Fibroblast of skin of left quadriceps (primary cell): ENCODE measurements around the gene MUC6.

Experiments
- DNase-seq, 2 experiments: peaks; one replicate each; pipeline ENCODE4 v3.0.0-alpha.2; 2013; ENCODE audit warnings: low read depth in 2 of 2

The MUC6 gene

DNA sequence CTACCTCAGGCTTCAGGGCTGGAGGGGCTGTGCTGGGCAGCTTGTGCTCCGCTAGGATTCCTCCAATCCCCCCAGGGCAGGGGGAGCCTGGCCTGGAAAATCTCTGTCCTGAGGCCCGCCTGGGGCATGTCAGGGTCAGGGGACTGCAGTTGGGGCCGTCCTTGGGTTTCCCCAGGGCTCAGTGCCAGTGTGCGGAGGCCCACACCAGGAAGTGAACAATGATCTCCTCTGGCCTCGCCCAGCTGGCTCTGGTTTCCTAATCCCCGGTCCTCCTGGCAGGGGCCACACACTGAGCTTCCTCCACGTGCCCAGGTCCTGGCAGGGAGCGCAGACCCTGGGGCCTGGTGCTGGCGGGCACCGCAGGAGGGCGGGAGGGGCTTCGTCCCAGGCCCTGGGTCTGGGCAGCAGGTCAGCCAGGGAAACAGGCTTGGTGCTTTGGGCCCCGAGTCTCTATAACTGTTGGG is 36.8 kb upstream of the MUC6 start:
- no peak for DNase-seq

DNA sequence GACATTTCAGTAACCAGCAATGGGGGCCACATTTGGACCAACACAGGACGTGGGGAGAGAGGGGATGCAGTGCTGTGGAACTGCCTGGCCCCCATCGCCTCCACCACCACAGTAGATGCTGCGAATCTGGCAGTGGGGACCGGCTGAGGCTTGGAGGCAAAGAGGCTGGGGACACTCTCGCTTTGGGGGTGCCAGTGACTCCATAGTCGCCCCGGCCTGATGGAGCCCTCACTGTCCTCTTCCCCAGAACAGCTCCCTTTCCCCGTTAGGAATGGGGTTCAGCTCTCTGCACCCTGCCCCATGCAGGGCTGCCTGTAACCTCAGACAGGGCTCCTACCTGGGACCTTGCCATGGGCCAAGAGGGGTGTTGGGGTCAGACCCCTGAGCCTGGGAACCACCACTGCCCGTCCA is 36.3 kb upstream of the MUC6 start:
- DNase-seq: no peak

DNA sequence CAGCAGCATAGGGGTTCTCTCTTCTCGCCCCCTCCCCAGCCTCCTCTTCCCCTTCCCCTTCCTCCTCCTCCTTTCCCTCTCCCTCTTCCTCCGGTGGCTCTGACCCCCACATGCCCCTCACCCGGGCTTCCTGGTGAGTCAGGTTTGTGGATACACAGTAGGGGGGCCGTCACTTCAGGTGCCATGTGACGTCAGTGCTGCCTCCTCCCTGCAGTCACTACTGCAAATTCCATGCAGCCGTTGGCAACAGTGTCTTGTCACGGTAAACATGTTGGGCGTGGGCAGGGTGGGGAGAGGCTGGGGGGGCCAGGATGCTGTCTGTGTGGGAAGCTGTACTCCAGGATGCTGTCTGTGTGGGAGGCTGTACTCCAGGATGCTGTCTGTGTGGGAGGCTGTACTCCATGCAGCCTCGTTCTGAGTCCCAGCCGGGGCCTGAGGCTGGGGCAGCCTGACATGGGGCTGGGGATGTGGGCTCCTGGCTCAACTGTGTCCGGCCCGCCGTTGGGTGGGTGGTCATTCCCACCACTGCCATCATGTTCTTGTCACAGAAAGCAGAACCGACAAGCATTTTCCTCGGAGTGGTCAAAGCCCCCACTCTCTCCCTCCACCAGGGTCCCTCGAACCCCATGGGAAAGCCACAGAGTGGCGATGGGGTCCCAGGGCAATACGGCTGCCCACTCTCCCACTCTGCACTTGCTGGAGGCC is 35.8 kb upstream of the MUC6 start:
- no peak for DNase-seq

DNA sequence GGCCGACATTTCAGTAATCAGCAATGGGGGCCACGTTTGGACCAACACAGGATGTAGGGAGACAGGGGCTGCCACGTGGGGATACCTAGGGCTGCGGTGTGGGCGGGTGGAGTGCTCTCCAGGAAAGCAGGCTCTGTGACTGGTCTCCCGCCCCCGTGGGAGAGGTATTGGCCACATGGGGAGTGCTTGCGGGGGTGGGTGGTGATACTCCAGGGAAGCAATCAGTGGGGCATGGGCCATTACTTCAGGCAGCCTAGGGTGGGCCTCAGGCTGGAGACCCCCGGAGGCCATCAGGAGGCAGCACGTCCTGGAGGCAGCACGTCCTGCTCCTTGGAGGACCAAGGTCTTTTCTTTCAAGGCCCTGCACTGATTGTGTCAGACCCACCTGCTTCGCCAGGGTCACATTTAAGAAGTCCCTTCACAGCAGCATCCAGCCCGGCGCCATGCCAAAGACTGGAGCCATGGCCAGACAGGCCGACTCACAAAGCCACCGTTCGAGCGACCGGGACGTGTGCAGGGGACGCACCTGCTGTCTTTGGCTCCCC is 35.1 kb upstream of the MUC6 start:
- DNase-seq: no peak

DNA sequence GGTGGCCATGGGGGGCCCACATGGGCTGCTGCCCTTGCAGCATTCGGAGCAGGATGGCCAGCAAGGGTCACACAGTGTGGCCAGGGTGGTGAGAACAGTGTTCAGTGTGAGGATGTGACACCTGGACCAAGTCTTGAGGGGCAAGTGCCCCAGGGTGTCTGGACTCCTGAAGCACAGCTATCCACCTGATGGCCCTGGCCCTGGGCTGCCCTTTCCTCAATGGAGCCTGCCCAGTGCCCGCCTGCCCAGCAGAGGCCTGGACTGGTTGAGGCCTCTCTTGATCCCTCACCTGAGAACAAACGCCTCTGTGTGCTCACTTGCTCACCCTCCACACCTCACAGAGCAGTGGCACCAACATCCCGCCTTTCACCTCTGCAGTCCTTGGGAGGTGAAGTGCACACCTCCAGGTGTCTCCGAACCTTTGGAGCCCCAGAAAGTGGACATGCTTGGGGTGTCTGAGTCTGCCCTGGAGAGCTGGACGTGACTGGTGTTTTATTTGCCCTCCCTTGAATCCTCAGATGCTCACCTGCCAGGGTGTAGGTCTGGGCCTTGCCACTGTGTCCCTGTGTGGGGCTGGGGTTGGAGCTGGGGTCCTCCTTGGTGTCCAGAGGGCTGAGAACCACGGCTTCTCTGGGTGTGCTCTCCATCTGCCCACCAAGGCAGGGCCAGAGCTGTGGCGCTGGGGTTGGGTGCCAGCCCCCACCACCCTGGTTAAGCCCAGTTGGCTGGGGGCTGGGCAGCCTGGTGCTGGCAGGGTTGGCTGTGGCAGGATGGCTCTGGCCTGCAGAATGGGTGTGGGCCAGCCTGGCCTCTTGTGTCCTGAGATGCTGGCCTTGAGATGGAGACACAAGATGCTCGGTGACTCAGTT is 34.3 kb upstream of the MUC6 start:
- DNase-seq: no peak

DNA sequence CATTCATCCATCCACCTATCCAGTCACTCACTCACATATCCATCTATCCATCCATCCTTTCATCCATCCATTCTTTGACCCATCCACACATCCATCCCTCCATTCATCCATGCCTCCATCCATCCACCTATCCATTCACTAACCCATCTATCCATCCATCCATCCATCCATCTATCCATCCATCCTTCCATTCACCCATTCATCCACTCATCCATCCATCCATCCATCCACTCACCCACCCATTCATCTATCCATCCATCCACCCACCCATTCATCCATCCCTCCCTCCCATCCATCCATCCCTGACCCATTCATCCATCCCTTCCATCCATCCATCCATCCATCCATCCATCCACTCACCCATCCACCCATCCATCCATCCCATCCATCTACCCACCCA is 33.2 kb upstream of the MUC6 start:
- DNase-seq: no peak

DNA sequence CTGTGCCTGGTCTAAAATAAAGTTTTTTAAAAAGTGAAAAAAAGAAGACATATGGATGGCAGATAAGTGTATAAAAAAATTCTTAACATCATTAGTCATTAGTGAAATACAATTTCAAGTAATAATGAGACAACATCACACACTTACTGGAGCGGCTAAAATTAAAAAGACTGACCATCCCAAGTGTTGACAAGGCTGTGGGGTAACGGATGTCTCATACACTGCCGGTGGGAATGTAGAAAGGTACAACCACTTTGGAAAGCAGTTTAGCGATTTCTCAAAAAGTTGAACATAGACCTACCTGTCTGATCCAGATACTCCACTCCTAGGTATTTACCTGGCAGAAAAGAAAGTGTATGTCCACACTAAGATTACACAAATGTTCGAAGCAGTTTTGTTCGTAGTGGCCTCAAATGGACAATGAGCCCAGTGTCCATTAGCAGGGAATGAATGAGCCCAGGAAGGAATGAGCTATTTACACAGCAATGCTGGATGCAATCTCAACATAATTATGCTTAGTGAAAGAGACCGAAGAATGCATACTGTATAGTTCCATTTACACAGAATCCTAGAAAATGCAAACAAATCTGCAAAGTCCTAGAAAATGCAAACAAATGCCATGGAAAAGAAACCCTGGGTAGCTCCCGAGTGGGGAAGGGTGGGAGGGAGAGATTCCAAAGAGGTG is 31.4 kb upstream of the MUC6 start:
- DNase-seq: no peak

DNA sequence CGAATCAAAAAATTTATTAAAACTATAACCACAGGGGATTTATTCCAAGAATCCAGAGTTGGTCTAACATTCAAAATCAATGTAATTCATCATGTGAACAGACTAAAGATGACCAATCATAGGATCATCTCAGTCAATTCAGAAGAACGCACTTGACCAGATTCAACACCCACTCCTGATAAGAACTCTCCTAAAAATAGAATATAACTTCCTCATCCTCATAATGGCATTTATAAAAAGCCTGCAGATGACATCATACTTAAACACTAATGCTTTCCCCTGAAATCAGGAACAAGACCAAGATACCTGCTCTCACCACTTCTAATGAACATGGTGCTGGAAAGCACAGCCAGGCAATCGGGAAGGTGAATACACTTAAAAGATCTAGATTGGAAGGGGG is 27.6 kb upstream of the MUC6 start:
- DNase-seq: no peak

DNA sequence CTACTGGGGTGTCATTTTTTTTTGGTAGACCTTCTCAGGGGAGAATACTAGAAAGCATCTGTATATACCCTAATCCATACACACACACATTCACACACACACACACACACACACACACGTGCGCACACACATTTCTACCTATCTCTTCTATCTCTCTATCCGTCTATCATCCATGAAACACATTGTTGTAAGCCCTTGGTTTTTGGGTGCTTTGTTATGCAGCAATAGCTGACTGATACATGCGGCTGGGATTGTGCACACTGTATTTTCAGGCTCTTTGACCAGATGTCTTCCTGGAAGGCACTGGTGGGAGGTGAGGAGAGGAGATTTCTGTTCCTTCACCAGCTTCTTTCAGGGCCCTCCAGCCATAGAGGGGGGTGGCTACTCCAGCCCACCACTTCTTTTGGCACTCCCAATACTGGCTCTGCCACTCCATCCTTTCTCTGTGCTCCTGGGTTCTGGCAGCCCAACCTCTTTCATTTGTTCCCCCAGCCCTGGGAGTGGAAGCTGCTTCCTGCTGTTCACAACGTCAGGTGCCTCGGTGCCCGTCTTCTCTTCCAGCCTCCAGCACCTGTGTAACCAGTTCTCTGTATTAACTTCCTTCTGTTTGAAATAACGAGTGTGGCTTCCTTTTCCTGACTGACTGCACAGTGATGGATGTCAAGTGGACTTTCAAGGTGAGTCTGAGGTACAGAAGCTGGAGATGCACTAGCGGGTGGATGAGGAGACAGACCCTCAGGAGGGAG is 25.7 kb upstream of the MUC6 start:
- no peak for DNase-seq

DNA sequence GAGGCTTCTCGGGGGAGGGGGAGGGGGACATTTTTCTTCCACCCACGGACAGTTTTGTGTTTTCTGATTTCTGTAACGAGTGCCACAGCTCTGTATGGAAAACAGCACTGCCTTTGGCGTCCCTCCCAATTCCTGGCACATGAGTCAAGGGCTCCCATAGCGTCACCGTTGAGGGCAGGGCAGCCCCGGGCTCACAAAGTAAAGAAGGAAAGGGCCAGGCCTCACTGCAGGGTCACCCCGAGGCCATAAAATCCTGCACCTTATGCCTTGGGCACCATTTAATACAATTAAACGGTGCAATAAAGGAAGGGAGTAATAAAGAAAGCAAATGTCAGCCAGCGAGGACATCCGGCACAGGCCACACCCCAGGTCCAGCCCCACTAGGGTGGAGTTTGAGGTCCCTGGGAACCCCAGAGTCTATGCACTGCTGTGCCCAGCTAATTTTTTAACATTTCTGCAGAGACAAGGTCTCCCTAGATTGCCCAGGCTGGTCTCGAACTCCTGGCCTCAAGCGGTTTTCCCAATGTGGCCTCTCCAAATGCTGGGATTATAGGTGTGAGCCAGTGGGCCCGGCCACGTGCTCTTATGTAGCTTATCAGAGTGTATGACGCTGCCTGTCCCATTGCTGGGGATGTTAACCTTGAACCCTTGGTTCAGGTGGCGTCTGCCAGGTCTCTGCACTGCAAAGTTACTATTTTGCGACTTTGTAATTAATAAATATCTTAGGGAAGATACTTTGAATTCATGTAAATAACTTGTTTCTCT is 24.5 kb upstream of the MUC6 start:
- peak; percentile 14 to 22 for DNase-seq

DNA sequence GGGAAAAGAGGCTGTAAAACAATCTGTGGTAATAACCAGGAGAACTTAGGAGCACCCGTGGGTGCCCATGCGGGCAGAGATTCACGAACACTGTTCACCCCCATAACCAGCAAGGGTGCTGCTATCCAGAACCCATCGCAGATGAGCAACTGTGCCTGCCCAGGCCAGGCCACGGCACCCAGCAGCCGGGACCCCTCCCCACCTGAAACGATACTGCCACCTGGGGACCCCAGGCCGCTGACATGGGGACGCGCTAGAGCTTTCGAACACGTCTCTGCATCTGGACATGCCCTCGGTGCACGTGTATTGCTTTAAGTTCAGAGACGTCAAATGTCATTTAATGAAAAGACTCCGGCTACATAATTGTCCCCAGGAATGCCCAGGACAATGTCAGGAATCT is 23.9 kb upstream of the MUC6 start:
- no peak for DNase-seq

DNA sequence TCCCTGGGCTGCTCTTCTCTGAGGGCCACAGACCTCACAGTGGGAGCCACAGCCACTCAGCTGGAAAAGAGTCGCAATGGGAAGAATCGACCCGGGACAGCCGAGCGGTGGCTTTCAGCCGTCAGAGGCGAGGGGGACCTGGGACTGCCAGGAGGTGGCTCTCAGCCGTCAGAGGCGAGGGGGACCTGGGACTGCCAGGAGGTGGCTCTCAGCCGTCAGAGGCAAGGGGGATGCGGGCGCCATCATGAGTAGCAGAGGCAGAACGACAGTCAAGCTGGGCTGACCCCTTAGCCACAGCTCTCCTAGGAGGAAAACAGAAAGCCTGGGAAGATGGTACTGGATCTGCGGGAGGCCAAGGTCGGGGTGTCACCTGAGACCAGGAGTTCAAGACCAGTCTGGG is 23.2 kb upstream of the MUC6 start:
- DNase-seq: no peak

DNA sequence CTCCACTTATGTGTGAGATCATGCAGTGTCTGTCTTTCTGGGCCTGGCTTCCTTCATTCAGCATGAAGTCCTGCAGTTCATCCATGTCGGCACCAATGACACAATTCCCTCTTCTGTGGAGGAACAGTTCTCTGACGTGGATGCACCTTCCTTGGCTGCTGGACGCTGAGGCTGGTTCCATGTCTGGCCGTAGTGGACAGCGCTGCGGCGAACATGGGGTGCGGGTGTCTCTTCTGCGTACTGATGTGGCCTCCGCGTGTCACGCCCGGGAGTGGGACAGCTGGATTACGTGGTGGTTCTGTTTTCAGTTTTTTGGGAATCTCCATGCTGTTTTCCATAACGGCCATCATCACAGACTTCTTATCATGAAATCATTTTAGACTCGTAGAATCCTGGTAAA is 21.3 kb upstream of the MUC6 start:
- no peak for DNase-seq

DNA sequence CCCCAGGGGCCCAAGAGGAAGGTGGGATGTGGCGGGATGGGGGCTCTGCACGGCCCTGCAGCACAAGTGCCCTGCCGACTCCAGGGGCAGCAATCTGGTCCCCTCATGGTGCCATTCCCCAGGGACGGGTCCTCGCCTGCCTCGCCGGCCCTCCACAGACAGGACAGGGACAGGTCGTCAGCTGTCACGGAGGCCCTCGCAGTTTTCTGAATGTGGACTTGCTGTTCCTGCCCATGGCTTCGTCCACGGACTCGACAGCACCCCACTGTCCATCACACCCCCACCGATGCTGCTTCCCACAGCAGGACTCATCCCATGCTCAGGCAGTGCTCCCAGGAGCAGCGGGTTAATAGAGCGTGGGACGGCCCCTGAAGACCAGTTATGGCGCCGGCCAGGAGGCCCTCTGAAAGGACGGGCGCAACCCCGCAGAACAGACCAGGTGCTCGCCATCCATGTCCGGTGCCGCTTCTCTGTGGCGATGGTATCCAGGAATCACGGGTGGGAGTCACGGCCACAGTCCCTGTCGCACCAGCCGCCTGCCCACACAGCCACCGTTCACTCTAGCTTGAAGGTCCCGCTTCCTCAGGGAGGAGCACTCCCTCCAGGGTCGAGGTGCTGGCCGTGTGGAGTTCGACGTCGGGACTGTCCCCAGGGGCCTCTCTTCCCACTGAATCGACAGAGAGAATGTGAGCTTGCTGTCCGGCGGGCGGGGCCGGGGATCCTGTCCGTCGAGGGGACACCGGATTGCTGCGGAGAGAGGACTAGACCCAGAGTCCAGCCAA is 19.7 kb upstream of the MUC6 start:
- no peak for DNase-seq

DNA sequence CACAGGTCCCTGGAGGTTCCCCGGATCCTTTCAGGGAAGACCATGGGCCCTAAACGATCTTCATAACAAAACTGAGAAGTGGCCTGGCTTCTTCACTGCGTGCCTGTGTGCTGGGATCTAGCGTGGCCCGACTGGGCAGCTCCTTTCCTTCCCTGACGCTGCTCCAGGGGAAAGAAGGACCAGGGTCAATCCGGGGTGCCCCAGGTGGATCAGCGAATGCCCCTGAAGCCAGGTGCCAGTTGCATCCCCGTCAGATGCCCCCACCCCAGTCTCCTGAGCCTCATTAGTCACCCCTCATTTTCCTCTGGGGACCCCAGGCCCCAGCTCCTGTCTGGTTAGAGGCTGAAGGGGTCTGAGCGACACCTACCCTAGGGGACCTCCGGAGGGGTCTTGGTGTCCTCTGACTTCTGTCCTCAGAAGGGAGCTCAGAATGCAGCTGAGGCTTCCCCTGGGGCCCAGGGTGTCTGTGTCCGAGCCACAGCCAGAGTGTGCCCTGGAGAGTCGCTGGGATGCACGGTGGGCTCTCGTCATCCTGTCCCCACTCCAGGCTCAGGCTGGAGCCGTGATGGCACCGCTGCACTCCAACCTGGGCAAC is 18.7 kb upstream of the MUC6 start:
- DNase-seq: no peak

DNA sequence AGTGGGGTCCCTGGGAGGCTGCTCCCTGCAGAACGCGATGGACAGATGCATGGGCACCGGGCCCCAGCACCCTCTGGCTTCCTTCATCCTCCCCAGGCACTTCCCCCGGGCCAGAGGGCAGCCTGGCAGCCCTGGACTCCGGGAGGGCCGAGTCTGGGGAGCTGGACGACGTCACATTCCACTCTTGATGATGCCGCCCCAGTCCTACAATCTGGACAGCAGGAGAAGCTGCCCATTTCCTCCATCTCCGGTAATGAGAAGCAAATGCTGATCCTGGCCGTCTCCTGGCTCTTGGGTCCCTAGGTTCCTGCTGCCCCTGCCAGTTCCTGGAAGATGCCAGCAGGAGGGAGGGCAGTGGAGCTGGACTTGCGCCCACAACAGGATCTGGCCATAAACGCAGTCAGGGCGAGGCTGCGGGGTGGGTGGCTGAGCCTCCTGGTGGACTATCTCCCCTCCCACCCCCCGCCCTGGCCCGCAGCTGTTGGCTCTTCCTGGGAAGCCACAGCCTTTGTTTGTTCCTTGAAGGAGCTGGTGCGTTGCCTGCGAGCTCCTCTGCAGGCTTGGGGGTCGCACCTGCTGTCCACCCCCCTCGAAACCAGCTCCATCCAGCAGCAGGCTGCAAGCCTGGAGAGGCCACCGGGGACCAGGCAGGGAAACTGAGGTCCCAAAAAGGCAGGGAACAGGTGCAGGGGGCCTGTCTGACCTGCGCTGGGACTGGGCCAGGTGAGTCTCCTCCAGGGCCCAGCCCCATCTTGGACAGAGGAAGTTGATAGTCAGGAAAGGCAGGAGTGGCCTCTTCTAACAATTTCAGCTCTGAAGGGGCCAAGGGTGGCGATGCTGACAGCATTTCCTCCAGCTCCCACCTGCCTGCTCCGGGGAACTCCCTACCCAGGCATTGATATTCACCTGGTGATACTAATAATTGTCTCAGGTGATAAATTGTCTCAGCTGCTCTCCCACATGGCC is 17.9 kb upstream of the MUC6 start:
- DNase-seq: no peak

DNA sequence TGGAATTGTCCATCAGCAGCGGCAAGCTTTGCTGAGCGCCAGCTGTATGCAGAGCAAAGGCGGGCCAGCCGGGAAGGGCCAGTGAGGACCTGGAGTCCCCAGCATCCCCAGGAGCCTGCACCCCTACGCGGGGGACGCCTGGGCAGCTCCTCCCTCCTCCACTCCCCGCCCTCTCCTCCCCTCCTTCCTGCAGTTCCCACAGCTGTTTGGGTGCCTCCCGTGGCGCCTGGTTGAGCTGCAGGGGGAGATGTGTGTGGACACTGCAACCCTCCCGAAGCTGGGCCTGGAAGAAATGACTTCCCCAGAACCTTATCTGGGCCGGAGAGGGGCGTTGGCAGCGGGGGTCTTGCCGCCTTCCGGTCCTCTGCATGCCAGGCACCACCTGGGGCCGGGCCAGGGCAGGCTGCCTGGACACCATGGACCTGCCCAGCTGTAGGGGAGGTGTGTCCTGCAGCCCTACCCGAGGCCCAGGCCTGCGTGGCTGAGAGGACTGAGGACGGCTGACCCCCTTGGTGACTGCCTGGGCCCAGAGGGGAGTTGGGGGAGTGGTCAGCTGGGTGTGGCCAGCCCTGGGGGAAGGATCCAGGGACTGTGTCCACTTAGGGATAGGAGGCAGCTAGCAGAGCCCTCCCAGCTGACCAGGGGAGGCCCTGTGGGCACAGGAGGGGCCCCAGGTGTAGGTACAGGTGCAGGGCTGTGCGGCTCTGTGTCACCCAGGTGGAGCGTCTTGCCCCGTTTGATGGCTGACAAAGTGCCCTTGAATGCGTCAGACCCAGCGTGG is 16.8 kb upstream of the MUC6 start:
- no peak for DNase-seq
